Astrocyte (in vitro differentiated cells and primary cell): Measurements from ENCODE around the gene HAGHL. TPM values are rescaled to one million over a fixed set of nuclear protein-coding genes. Genes with fewer than 3 reads are reported as not detected.

Experiments used
- DNase-seq: peaks from one replicate; pipeline ENCODE4 v3.0.0-alpha.2; 2010; ENCODE audit warnings: low read depth
- FAIRE-seq: peaks from 2 replicates; lab custom pipeline; 2011; peaks lifted over from hg19 to GRCh38; lab: Jason Lieb, UNC
- H2AFZ ChIP-seq: 2 replicates; pipeline ENCODE4 v1.6.0; 2012; ENCODE audit warnings: low read depth, low read length, inconsistent platforms
- H3K27ac ChIP-seq: 2 replicates; pipeline ENCODE4 v1.5.1; 2011; ENCODE audit warnings: low read depth, low read length, inconsistent platforms
- H3K27me3 ChIP-seq: 2 replicates; pipeline ENCODE4 v1.6.0; 2011; ENCODE audit warnings: low read length, inconsistent platforms; ENCODE audit not compliant: insufficient read depth
- H3K36me3 ChIP-seq: 2 replicates; pipeline ENCODE4 v1.5.1; 2011; ENCODE audit warnings: low read length, inconsistent platforms; ENCODE audit not compliant: insufficient read depth
- H3K4me1 ChIP-seq: 2 replicates; pipeline ENCODE4 v1.5.1; 2011; ENCODE audit warnings: low read length, inconsistent platforms; ENCODE audit not compliant: insufficient read depth
- H3K4me2 ChIP-seq: 2 replicates; pipeline ENCODE4 v1.6.0; 2012; ENCODE audit warnings: low read length, inconsistent platforms
- H3K4me3 ChIP-seq: 2 replicates; pipeline ENCODE4 v1.5.1; 2011; ENCODE audit warnings: low read depth, mild to moderate bottlenecking, low read length, inconsistent platforms; ENCODE audit not compliant: insufficient read depth
- H3K79me2 ChIP-seq: 2 replicates; pipeline ENCODE4 v1.6.0; 2012; ENCODE audit warnings: mild to moderate bottlenecking, low read length, inconsistent platforms; ENCODE audit not compliant: insufficient read depth
- H3K9ac ChIP-seq: 2 replicates; pipeline ENCODE4 v1.6.0; 2012; ENCODE audit warnings: mild to moderate bottlenecking, low read length, inconsistent platforms
- H3K9me3 ChIP-seq: 2 replicates; pipeline ENCODE4 v1.5.1; 2012; ENCODE audit warnings: low read depth, mild to moderate bottlenecking, low read length, inconsistent platforms; ENCODE audit not compliant: insufficient read depth
- H4K20me1 ChIP-seq: 2 replicates; pipeline ENCODE4 v1.6.0; 2012; ENCODE audit warnings: low read length, inconsistent platforms; ENCODE audit not compliant: insufficient read depth
- H3K27ac Mint-ChIP-seq: one replicate; pipeline ENCODE4 v1.8.0; 2021; ENCODE audit warnings: mild to moderate bottlenecking, mixed read lengths; ENCODE audit not compliant: unreplicated experiment
- H3K27me3 Mint-ChIP-seq: one replicate; pipeline ENCODE4 v1.8.0; 2021; ENCODE audit warnings: low read depth, mixed read lengths; ENCODE audit not compliant: unreplicated experiment
- H3K36me3 Mint-ChIP-seq: one replicate; pipeline ENCODE4 v1.8.0; 2021; ENCODE audit warnings: low read depth, mixed read lengths; ENCODE audit not compliant: unreplicated experiment
- H3K4me1 Mint-ChIP-seq: one replicate; pipeline ENCODE4 v1.8.0; 2021; ENCODE audit warnings: low read depth, mixed read lengths; ENCODE audit not compliant: unreplicated experiment
- H3K4me3 Mint-ChIP-seq: one replicate; pipeline ENCODE4 v1.8.0; 2021; ENCODE audit warnings: mild to moderate bottlenecking, moderate library complexity, mixed read lengths; ENCODE audit not compliant: unreplicated experiment
- H3K9me3 Mint-ChIP-seq: one replicate; pipeline ENCODE4 v1.8.0; 2021; ENCODE audit warnings: mild to moderate bottlenecking, mixed read lengths; ENCODE audit not compliant: unreplicated experiment
- EZH2 ChIP-seq: IDR thresholded peaks from 2 replicates; pipeline ENCODE4 v1.6.1; 2012; ENCODE audit warnings: mild to moderate bottlenecking, low read length, inconsistent platforms; ENCODE audit not compliant: insufficient read depth
- total RNA-seq: library from RNA; stranded (reverse); gene quantifications from 2 replicates; pipeline ENCODE4 v1.2.1, GENCODE V29; 2021
- TF ChIP-seq, protein P1 (sequence below): IDR thresholded peaks from 2 replicates; pipeline ENCODE4 v1.5.1; 2011; ENCODE audit warnings: low read depth, mild to moderate bottlenecking, inconsistent platforms, low read length, moderate library complexity; ENCODE audit not compliant: insufficient read depth

The HAGHL gene
- total RNA-seq, 1 donor from 2014 or later: 15.5 TPM

DNA sequence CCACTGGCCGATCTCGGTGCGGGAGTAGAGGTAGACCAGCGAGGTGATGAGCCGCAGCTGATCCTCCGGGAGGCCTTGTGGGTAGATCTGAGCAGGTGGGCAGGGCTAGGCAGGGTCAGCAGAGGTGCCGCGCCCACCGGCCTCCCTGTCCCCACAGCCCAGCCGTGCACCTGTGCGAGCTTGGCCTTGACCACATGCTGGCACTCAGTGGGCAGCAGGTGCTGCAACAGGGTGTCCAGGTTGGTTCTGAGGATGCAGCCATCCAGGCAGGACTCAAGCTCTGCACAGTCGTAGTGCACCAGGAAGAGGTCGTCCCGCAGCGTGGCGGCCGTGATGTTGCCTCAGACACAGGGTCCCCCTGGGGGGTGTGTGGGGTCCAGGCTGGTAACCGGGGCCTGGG, 46.1 kb downstream of the HAGHL start:
- no peak for DNase-seq
- no peak overlapping the region for H3K4me3 Mint-ChIP-seq
- H3K4me1 Mint-ChIP-seq: peaks cover 4% of the 10 kb centered on the region
- Histone ChIP-seq H3K27me3 (no peaks in the 10 kb centered on the region), H3K36me3 (no peaks in the 10 kb centered on the region), H4K20me1 (no peaks in the 10 kb centered on the region), H3K4me1 (peaks cover 5% of the 10 kb centered on the region), H3K27ac (no peak overlapping the region), H2AFZ (no peak overlapping the region), H3K9me3 (no peaks in the 10 kb centered on the region), H3K9ac (no peak overlapping the region), H3K4me3 (no peak overlapping the region), H3K4me2 (no peak overlapping the region), H3K79me2 (no peaks in the 10 kb centered on the region)
- TF ChIP-seq EZH2: no peak
- TF ChIP-seq, protein P1, sequence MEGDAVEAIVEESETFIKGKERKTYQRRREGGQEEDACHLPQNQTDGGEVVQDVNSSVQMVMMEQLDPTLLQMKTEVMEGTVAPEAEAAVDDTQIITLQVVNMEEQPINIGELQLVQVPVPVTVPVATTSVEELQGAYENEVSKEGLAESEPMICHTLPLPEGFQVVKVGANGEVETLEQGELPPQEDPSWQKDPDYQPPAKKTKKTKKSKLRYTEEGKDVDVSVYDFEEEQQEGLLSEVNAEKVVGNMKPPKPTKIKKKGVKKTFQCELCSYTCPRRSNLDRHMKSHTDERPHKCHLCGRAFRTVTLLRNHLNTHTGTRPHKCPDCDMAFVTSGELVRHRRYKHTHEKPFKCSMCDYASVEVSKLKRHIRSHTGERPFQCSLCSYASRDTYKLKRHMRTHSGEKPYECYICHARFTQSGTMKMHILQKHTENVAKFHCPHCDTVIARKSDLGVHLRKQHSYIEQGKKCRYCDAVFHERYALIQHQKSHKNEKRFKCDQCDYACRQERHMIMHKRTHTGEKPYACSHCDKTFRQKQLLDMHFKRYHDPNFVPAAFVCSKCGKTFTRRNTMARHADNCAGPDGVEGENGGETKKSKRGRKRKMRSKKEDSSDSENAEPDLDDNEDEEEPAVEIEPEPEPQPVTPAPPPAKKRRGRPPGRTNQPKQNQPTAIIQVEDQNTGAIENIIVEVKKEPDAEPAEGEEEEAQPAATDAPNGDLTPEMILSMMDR: no peak
- H3K9me3 Mint-ChIP-seq: no peaks in the 10 kb centered on the region
- H3K36me3 Mint-ChIP-seq: no peaks in the 10 kb centered on the region
- no peak overlapping the region for H3K27ac Mint-ChIP-seq
- H3K27me3 Mint-ChIP-seq: peaks cover 6% of the 10 kb centered on the region
- no peak for FAIRE-seq

DNA sequence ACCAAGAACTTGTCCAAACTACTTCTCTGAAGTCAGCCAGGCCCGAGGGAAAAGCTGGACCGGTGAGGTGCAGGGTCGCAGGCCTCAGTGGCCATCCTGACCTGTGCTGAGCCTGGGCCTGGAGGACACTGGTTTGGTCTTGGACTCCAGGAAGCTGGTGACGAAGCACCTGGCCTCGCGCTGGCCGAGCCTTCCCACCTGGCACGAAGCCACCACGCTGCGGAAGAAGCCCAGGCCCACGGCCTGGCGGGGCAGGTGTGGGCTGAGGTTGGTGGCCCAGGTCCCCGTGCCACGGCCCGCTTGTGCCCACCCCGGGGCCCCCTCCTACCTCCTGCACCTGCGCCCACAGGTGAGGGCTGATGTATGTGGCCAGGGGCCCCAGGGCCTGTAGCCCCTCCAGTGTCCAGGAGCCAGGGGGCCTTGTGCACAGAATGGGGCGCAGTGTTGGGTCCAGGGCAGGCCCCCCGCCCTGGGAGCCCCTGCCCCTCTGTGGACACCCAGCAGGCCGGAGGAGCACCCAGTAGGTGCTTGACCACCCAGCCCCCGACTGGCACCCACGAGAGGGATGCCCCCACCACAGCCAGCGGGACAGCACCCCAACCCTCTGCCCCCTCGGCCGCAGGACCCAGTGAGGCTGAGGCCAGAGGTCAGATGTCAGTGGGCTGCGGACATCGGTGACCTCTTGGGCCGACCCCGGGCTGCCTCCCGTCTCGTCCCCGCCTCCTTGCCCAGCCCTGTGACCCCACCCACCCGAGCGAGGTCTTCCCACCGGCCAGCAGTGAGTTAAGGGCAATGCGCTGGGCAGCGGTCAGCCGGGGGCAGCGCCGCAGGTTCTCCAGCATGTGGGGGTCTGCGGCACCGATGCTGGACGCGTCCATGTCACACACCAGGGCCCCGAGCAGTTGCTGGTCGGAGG, 47.4 kb downstream of the HAGHL start:
- H4K20me1 ChIP-seq: no peaks in the 10 kb centered on the region
- H3K36me3 ChIP-seq: no peaks in the 10 kb centered on the region
- no peaks in the 10 kb centered on the region for H3K27me3 ChIP-seq
- no peak for DNase-seq
- no peaks in the 10 kb centered on the region for H3K9me3 ChIP-seq
- H2AFZ ChIP-seq: no peak overlapping the region
- Mint-ChIP-seq H3K4me1 (peaks cover 4% of the 10 kb centered on the region), H3K36me3 (no peaks in the 10 kb centered on the region), H3K4me3 (no peak overlapping the region), H3K27me3 (peaks cover 6% of the 10 kb centered on the region), H3K27ac (no peak overlapping the region), H3K9me3 (no peaks in the 10 kb centered on the region)
- no peak overlapping the region for H3K27ac ChIP-seq
- TF ChIP-seq EZH2: no peak
- TF ChIP-seq, protein P1: no peak
- peaks cover 10% of the 10 kb centered on the region for H3K4me1 ChIP-seq
- no peaks in the 10 kb centered on the region for H3K79me2 ChIP-seq
- H3K4me2 ChIP-seq: no peak overlapping the region
- H3K9ac ChIP-seq: no peak overlapping the region
- H3K4me3 ChIP-seq: no peak overlapping the region
- FAIRE-seq: no peak
